IMR-90 (cell line): ENCODE results near the gene ANO2. TPM values are rescaled to one million over a fixed set of nuclear protein-coding genes. Genes with fewer than 3 reads are reported as not detected.

Source experiments
- ATAC-seq: fragments of 200-7000 bp; cut with Tn5 transposase; 2 replicates; pipeline ENCODE4 v1.9.1; 2020; ENCODE audit warnings: low read depth, mild to moderate bottlenecking, moderate library complexity
- BruUV-seq: library from RNA; stranded (reverse); fragments of 400-500 nt; replicated peaks from 2 replicates; lab custom pipeline; 2021; lab: Mats Ljungman, UMichigan
- CTCF ChIA-PET: fragments of 300-600 bp; formaldehyde crosslinking; extraction: SDS; loops from one replicate; lab custom pipeline; 2021; ENCODE audit warnings: antibody characterized with exemption; lab: Yijun Ruan, JAX
- POLR2A ChIA-PET: fragments of 300-600 bp; sonication (Branson Sonifier 250); formaldehyde crosslinking; loops from one replicate; lab custom pipeline; 2022; ENCODE audit warnings: antibody characterized with exemption; ENCODE audit not compliant: unreplicated experiment; lab: Charles Lee
- DNase-seq: peaks from one replicate; pipeline ENCODE4 v3.0.0; 2013
- H2AFZ ChIP-seq: replicated peaks from 2 replicates; pipeline ENCODE3; 2013; ENCODE audit warnings: low read length, mild to moderate bottlenecking; ENCODE audit not compliant: poor library complexity
- H2AK5ac ChIP-seq: 2 replicates; pipeline ENCODE4 v1.6.1; 2013; ENCODE audit warnings: low read depth, low read length, inconsistent platforms
- H2AK9ac ChIP-seq: replicated peaks from 2 replicates; pipeline ENCODE3; 2013; ENCODE audit warnings: mild to moderate bottlenecking, low read depth, low read length, moderate library complexity; ENCODE audit not compliant: poor library complexity
- H2BK120ac ChIP-seq: 2 replicates; pipeline ENCODE4 v1.6.1; 2013; ENCODE audit warnings: low read depth, low read length, inconsistent platforms
- H2BK15ac ChIP-seq: 3 replicates; pipeline ENCODE4 v1.6.1; 2013; ENCODE audit warnings: low read depth, low read length, inconsistent platforms
- H2BK20ac ChIP-seq: 2 replicates; pipeline ENCODE4 v1.6.1; 2013; ENCODE audit warnings: low read depth, mild to moderate bottlenecking, inconsistent platforms, low read length, moderate library complexity
- H2BK5ac ChIP-seq: 2 replicates; pipeline ENCODE4 v1.6.1; 2013; ENCODE audit warnings: mild to moderate bottlenecking, low read depth, low read length, inconsistent platforms; ENCODE audit not compliant: poor library complexity, severe bottlenecking
- H3K14ac ChIP-seq: replicated peaks from 2 replicates; pipeline ENCODE4 v1.6.1; 2013; ENCODE audit warnings: low read depth, low read length, inconsistent platforms
- H3K18ac ChIP-seq: 2 replicates; pipeline ENCODE4 v1.6.1; 2013; ENCODE audit warnings: low read depth, low read length, control low read depth
- H3K23ac ChIP-seq: 2 replicates; pipeline ENCODE4 v1.6.1; 2013; ENCODE audit warnings: low read depth, low read length, inconsistent platforms
- H3K27ac ChIP-seq: 2 replicates; pipeline ENCODE4 v1.5.1; 2013; ENCODE audit warnings: mild to moderate bottlenecking, control low read depth, low read length; ENCODE audit not compliant: insufficient read depth
- H3K27me3 ChIP-seq: 2 replicates; pipeline ENCODE4 v1.6.1; 2013; ENCODE audit warnings: low read length; ENCODE audit not compliant: control insufficient read depth, insufficient read depth
- H3K36me3 ChIP-seq: 2 replicates; pipeline ENCODE4 v1.6.1; 2013; ENCODE audit warnings: low read length, mixed read lengths; ENCODE audit not compliant: control insufficient read depth, insufficient read depth
- H3K4ac ChIP-seq: 2 replicates; pipeline ENCODE4 v1.6.1; 2013; ENCODE audit warnings: low read depth, low read length, inconsistent platforms
- H3K4me1 ChIP-seq: 2 replicates; pipeline ENCODE4 v1.6.1; 2013; ENCODE audit warnings: low read length, mixed read lengths; ENCODE audit not compliant: control insufficient read depth, insufficient read depth
- H3K4me2 ChIP-seq: 2 replicates; pipeline ENCODE4 v1.6.1; 2013; ENCODE audit warnings: low read depth, mild to moderate bottlenecking, control low read depth, low read length, moderate library complexity
- H3K4me3 ChIP-seq: 2 replicates; pipeline ENCODE4 v1.5.1; 2013; ENCODE audit warnings: low read depth, mild to moderate bottlenecking, control low read depth, low read length, moderate library complexity; ENCODE audit not compliant: insufficient read depth
- H3K56ac ChIP-seq: 2 replicates; pipeline ENCODE4 v1.6.1; 2013; ENCODE audit warnings: low read length, inconsistent platforms; ENCODE audit not compliant: insufficient read depth; ENCODE audit errors: extremely low read depth
- H3K79me1 ChIP-seq, 2 experiments: 2 replicates each; pipeline ENCODE4 v1.6.1; 2013; ENCODE audit warnings: low read length in 2 of 2, inconsistent platforms in 1 of 2, low read depth in 1 of 2
- H3K9ac ChIP-seq: 2 replicates; pipeline ENCODE4 v1.6.1; 2013; ENCODE audit warnings: low read depth, low read length, control low read depth
- H3K9me1 ChIP-seq: 2 replicates; pipeline ENCODE4 v1.6.1; 2013; ENCODE audit warnings: low read length, inconsistent platforms; ENCODE audit not compliant: insufficient read depth
- H3K9me3 ChIP-seq: 2 replicates; pipeline ENCODE4 v1.6.1; 2013; ENCODE audit warnings: low read length; ENCODE audit not compliant: control insufficient read depth, insufficient read depth
- H4K20me1 ChIP-seq: 2 replicates; pipeline ENCODE4 v1.6.1; 2013; ENCODE audit warnings: low read length, inconsistent platforms; ENCODE audit not compliant: insufficient read depth
- H4K5ac ChIP-seq: 2 replicates; pipeline ENCODE4 v1.6.1; 2013; ENCODE audit warnings: mild to moderate bottlenecking, low read depth, low read length, control low read depth
- H4K8ac ChIP-seq, 2 experiments: 2 replicates each; pipeline ENCODE4 v1.6.1; 2013; ENCODE audit warnings: low read depth in 2 of 2, low read length in 2 of 2, control low read depth in 1 of 2, inconsistent platforms in 1 of 2
- H4K91ac ChIP-seq: 2 replicates; pipeline ENCODE4 v1.6.1; 2013; ENCODE audit warnings: low read depth, low read length, inconsistent platforms; ENCODE audit not compliant: insufficient read depth
- NFE2L2 ChIP-seq: fragments of 150-350 bp; IDR thresholded peaks from 2 replicates; pipeline ENCODE4 v1.6.1; 2016; ENCODE audit warnings: low read depth, mild to moderate bottlenecking, low read length
- WGBS, 2 experiments: methylation state at CpG; one replicate each; pipeline versions ENCODE4 v1.1.5 to v1.1.7; 2013; ENCODE audit warnings: missing lambda C conversion rate in 2 of 2; ENCODE audit not compliant: insufficient read length in 1 of 2; ENCODE audit errors: extremely low coverage in 2 of 2; 5-methylcytosine and 5-hydroxymethylcytosine counted together
- dilution Hi-C: fragments of 300-500 bp; cut with HindIII; formaldehyde crosslinking; loops from one replicate; pipeline ENCODE4 v1.14.3; 2018; ENCODE audit warnings: low sequenced_read_pairs; ENCODE audit not compliant: unreplicated experiment
- in situ Hi-C: fragments of 300-500 bp; cut with MboI; formaldehyde crosslinking; loops from 3 replicates; pipeline ENCODE4 v1.14.3; 2019; ENCODE audit warnings: low sequenced_read_pairs, inconsistent platforms, mixed read lengths
- intact Hi-C: fragments of 100-400 bp; cut with micrococcal nuclease; formaldehyde crosslinking; loops from 2 replicates; pipeline ENCODE4 v1.10.0; 2022
- polyA plus RNA-seq, 3 experiments: library from polyadenylated mRNA; depleted of rRNA; stranded (reverse); fragments of >200 nt; gene quantifications; 2 replicates each; pipeline ENCODE4 v1.2.3, GENCODE V29; 2012; ENCODE audit warnings: low replicate concordance in 1 of 3
- total RNA-seq: library from RNA; depleted of rRNA; stranded (reverse); fragments of >200 nt; gene quantifications from 2 replicates; pipeline ENCODE4 v1.2.3, GENCODE V29; 2012

The ANO2 gene
- total and polyA plus RNA-seq, 2 of the 4 experiments (the other 2 are of a cell fraction), result 0.22 TPM; not detected in 1

DNA sequence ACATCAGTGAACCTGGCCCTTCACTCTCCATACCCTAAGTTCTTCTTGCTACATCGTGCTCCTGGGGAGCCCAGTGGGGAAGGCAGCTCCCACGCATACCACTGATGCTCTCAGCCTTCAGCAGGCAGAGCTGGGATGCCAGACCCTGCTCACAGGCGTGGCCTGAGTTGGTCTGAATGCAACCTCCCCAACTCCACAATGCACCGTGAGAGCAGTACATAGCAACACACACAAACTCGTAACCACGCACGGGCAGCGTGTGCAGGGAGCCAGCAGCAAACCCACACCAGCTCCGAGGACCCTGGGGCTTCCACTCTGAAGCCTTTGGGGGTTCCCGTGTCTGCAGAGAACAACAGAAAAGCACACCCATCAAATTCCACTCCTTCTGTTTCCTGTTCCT is 37.3 kb downstream of the ANO2 start:
- no peak overlapping the region for H3K4ac ChIP-seq
- H3K56ac ChIP-seq, result no peak overlapping the region
- H3K4me2 ChIP-seq, result no peak overlapping the region
- WGBS, 2 experiments, result 80% methylated on average over 1 of the region's 10 CpGs; no CpG with 5 or more reads in 1 of the 2 experiments
- H3K9ac ChIP-seq, result no peak overlapping the region
- H3K23ac ChIP-seq, result no peak overlapping the region
- dilution Hi-C loops (no loop called here), intact Hi-C loops (no loop called here), in situ Hi-C loops (no loop called here)
- no peaks in the 10 kb centered on the region for H3K9me1 ChIP-seq
- H4K5ac ChIP-seq, result no peak overlapping the region
- H3K14ac ChIP-seq, result no peak overlapping the region
- no peak overlapping the region for H2BK120ac ChIP-seq
- H4K8ac ChIP-seq, result no peak overlapping the region
- no TSS peak for BruUV-seq
- no peak overlapping the region for H2AFZ ChIP-seq
- no peak overlapping the region for H2BK15ac ChIP-seq
- H3K18ac ChIP-seq, result no peak overlapping the region
- ChIA-PET CTCF (no interaction called here), POLR2A (no interaction called here)
- no peak overlapping the region for H4K91ac ChIP-seq
- no peak overlapping the region for H2AK9ac ChIP-seq
- H2AK5ac ChIP-seq, result no peak overlapping the region
- no peak overlapping the region for H2BK20ac ChIP-seq
- DNase-seq (no peak), ATAC-seq (no peak)
- H3K36me3 ChIP-seq, result no peaks in the 10 kb centered on the region
- H3K4me3 ChIP-seq, result no peak overlapping the region
- no peak overlapping the region for H3K27ac ChIP-seq
- H4K20me1 ChIP-seq, result no peaks in the 10 kb centered on the region
- H3K4me1 ChIP-seq, result no peaks in the 10 kb centered on the region
- no peaks in the 10 kb centered on the region for H3K79me1 ChIP-seq
- H3K27me3 ChIP-seq, result peaks cover 18% of the 10 kb centered on the region
- no peak overlapping the region for H2BK5ac ChIP-seq
- no peaks in the 10 kb centered on the region for H3K9me3 ChIP-seq
- no peak for TF ChIP-seq NFE2L2
